GM18505 (cell line): ENCODE data around the gene UTF1.

Source experiments
- ATAC-seq: cut with Tn5 transposase; IDR thresholded peaks from one replicate; pipeline ENCODE4 v1.9.1; 2021; ENCODE audit not compliant: unreplicated experiment
- POLR2A ChIP-seq: IDR thresholded peaks from 4 replicates; pipeline ENCODE4 v1.6.1; 2011; ENCODE audit warnings: borderline replicate concordance; ENCODE audit not compliant: insufficient read depth, insufficient read length; ENCODE audit errors: extremely low read depth

UTF1 gene

GRCh38 chr10:133199992-133200611, 29.9 kb upstream of the UTF1 start:
- TF ChIP-seq POLR2A: no peak
- no peak for ATAC-seq

- no peak for TF ChIP-seq POLR2A
- no peak for ATAC-seq
Measured at GRCh38 chr10:133200621-133201031, 29.4 kb upstream of the UTF1 start.

- TF ChIP-seq POLR2A: no peak
- ATAC-seq: no peak
Measured at GRCh38 chr10:133201151-133201947, 28.7 kb upstream of the UTF1 start.

GRCh38 chr10:133201948-133202725, 27.9 kb upstream of the UTF1 start:
- ATAC-seq: no peak
- no peak for TF ChIP-seq POLR2A

GRCh38 chr10:133202778-133203651, 27.0 kb upstream of the UTF1 start:
- no peak for TF ChIP-seq POLR2A

GRCh38 chr10:133203652-133204195, 26.3 kb upstream of the UTF1 start:
- ATAC-seq: no peak
- TF ChIP-seq POLR2A: no peak

More at GRCh38 chr10:133202778-133203651, 27.0 kb upstream of the UTF1 start:
- ATAC-seq: no peak

- TF ChIP-seq POLR2A: no peak
- no peak for ATAC-seq
Measured at GRCh38 chr10:133204226-133205015, 25.6 kb upstream of the UTF1 start.

GRCh38 chr10:133205146-133205545, 24.9 kb upstream of the UTF1 start:
- no peak for TF ChIP-seq POLR2A
- ATAC-seq: no peak

- TF ChIP-seq POLR2A: no peak
- no peak for ATAC-seq
Measured at GRCh38 chr10:133206356-133207040, 23.5 kb upstream of the UTF1 start.

- no peak for TF ChIP-seq POLR2A
- no peak for ATAC-seq
Measured at GRCh38 chr10:133207041-133207600, 22.9 kb upstream of the UTF1 start.

- no peak for TF ChIP-seq POLR2A
- ATAC-seq: no peak
Measured at GRCh38 chr10:133207627-133208026, 22.4 kb upstream of the UTF1 start.

GRCh38 chr10:133208466-133208865, 21.6 kb upstream of the UTF1 start:
- no peak for ATAC-seq
- TF ChIP-seq POLR2A: no peak

- no peak for TF ChIP-seq POLR2A
- ATAC-seq: no peak
Measured at GRCh38 chr10:133209117-133209516, 20.9 kb upstream of the UTF1 start.
